HepG2 (cell line): ENCODE measurements around the gene ADGRV1. TPM values are rescaled to one million over a fixed set of nuclear protein-coding genes. Genes with fewer than 3 reads are reported as not detected.

ENCODE experiments used
- ATAC-seq: fragments of 200-7000 bp; cut with Tn5 transposase; 3 replicates; pipeline ENCODE4 v1.9.1; 2020; ENCODE audit warnings: mild to moderate bottlenecking, moderate library complexity
- BruUV-seq: library from RNA; stranded (reverse); fragments of 400-500 nt; replicated peaks from 2 replicates; lab custom pipeline; 2021; lab: Mats Ljungman, UMichigan
- CTCF ChIA-PET: fragments of 300-600 bp; formaldehyde crosslinking; extraction: SDS; loops from one replicate; lab custom pipeline; 2021; ENCODE audit warnings: low total read pairs, inconsistent platforms, low intra/inter-chr PET ratio; lab: Yijun Ruan, JAX
- POLR2A ChIA-PET: fragments of 350-600 bp; sonication (Branson Sonifier 250); formaldehyde crosslinking; loops from one replicate; lab custom pipeline; 2020; ENCODE audit warnings: antibody characterized with exemption, inconsistent platforms; lab: Yijun Ruan, JAX
- DNase-seq: peaks from one replicate; pipeline ENCODE4 v3.0.0-alpha.2; 2015; ENCODE audit warnings: low spot score
- FAIRE-seq: peaks from 3 replicates; lab custom pipeline; 2011; peaks lifted over from hg19 to GRCh38; lab: Jason Lieb, UNC
- H2AFZ ChIP-seq: one replicate; pipeline ENCODE4 v1.6.1; 2011; ENCODE audit warnings: low read length, inconsistent platforms
- H3K27ac ChIP-seq: fragments of 300-600 bp; 3 replicates; pipeline ENCODE4 v1.8.0; 2011; ENCODE audit warnings: mixed run types, mild to moderate bottlenecking, mixed read lengths, low read length, inconsistent platforms; ENCODE audit not compliant: insufficient read depth; ENCODE audit errors: extremely low read length
- H3K27me3 ChIP-seq, 2 experiments: fragments of 200-600 bp in 1 of 2; 2 replicates in 1 of 2; 3 replicates in 1 of 2; pipeline versions ENCODE4 v1.6.0 to v1.8.0; 2011; ENCODE audit warnings: low read length in 2 of 2, mild to moderate bottlenecking in 2 of 2, moderate library complexity in 2 of 2, inconsistent platforms in 1 of 2; ENCODE audit not compliant: insufficient read depth in 2 of 2, control insufficient read depth in 1 of 2
- H3K36me3 ChIP-seq, 2 experiments: fragments of 200-600 bp in 1 of 2; replicated peaks in 1 of 2; 2 replicates in 1 of 2; 3 replicates in 1 of 2; pipeline versions ENCODE4 v1.5.1 to v1.8.0; 2011; ENCODE audit warnings: low read length in 2 of 2, inconsistent platforms in 1 of 2; ENCODE audit not compliant: insufficient read depth in 2 of 2, control insufficient read depth in 1 of 2
- H3K4me1 ChIP-seq: 2 replicates; pipeline ENCODE4 v1.5.1; 2012; ENCODE audit warnings: low read length, inconsistent platforms; ENCODE audit not compliant: insufficient read depth
- H3K4me2 ChIP-seq: 2 replicates; pipeline ENCODE4 v1.6.0; 2011; ENCODE audit warnings: low read depth, low read length, inconsistent platforms
- H3K4me3 ChIP-seq, 3 experiments: fragments of 200-600 bp in 1 of 3; sonication (generic), shearing (Covaris generic) in 1 of 3; replicated peaks in 1 of 3; 2 replicates each; pipeline ENCODE4 v1.5.1; 2011 to 2016; ENCODE audit warnings: low read length in 3 of 3, inconsistent platforms in 2 of 3, low read depth in 2 of 3, mild to moderate bottlenecking in 2 of 3, control low read depth in 1 of 3, mixed read lengths in 1 of 3; ENCODE audit not compliant: insufficient read depth in 1 of 3
- H3K79me2 ChIP-seq: one replicate; pipeline ENCODE4 v1.6.1; 2011; ENCODE audit warnings: low read length, inconsistent platforms; ENCODE audit not compliant: insufficient read depth
- H3K9ac ChIP-seq: 2 replicates; pipeline ENCODE4 v1.6.0; 2011; ENCODE audit warnings: mild to moderate bottlenecking, low read depth, low read length, inconsistent platforms; ENCODE audit not compliant: insufficient read depth
- H3K9me3 ChIP-seq: 2 replicates; pipeline ENCODE4 v1.5.1; 2012; ENCODE audit warnings: mild to moderate bottlenecking, low read length
- H4K20me1 ChIP-seq: 2 replicates; pipeline ENCODE4 v1.6.0; 2011; ENCODE audit warnings: inconsistent platforms, mild to moderate bottlenecking, low read length, moderate library complexity; ENCODE audit not compliant: insufficient read depth
- NFYC ChIP-seq: IDR thresholded peaks from 2 replicates; pipeline ENCODE4 v1.6.1; 2016; ENCODE audit warnings: missing genetic modification reagents, missing compliant biosample characterization
- SP5 ChIP-seq: IDR thresholded peaks from 2 replicates; pipeline ENCODE4 v1.6.1; 2016; ENCODE audit warnings: low read depth, borderline replicate concordance
- TEAD3 ChIP-seq: optimal IDR thresholded peaks from 2 replicates; pipeline ENCODE3; 2016; ENCODE audit warnings: borderline replicate concordance
- ZC3H4 ChIP-seq: sonication (generic); formaldehyde crosslinking; IDR thresholded peaks from 2 replicates; pipeline ENCODE4 v1.4.0; 2020; ENCODE audit warnings: missing genetic modification reagents, borderline replicate concordance
- ZNF317 ChIP-seq: sonication (generic); formaldehyde crosslinking; IDR thresholded peaks from 2 replicates; pipeline ENCODE4 v1.5.0; 2020; ENCODE audit warnings: mild to moderate bottlenecking, missing genetic modification reagents
- ZNF350 ChIP-seq: sonication (generic); formaldehyde crosslinking; IDR thresholded peaks from 2 replicates; pipeline ENCODE4 v1.4.0; 2020; ENCODE audit warnings: mild to moderate bottlenecking, low read depth, missing genetic modification reagents, borderline replicate concordance
- ZNF556 ChIP-seq: sonication (generic); formaldehyde crosslinking; IDR thresholded peaks from 2 replicates; pipeline ENCODE4 v1.4.0; 2020; ENCODE audit warnings: mild to moderate bottlenecking, missing genetic modification reagents, borderline replicate concordance
- WGBS: methylation state at CpG from one replicate; pipeline ENCODE4 v1.1.6; 2017; ENCODE audit warnings: low lambda C conversion rate; 5-methylcytosine and 5-hydroxymethylcytosine counted together
- in situ Hi-C: cut with HindIII; loops from 2 replicates; pipeline ENCODE4 v1.10.0; 2017; ENCODE audit warnings: low pct_unique_long_range_greater_than_20kb; ENCODE audit not compliant: extremely low pct_ligation_motif_present
- intact Hi-C: fragments of 100-400 bp; cut with micrococcal nuclease; formaldehyde crosslinking; loops from one replicate; pipeline ENCODE4 v1.10.0; 2022; ENCODE audit not compliant: unreplicated experiment
- polyA plus RNA-seq, 8 experiments: library from polyadenylated mRNA; depleted of rRNA in 3 of 8; stranded (reverse) in 7 of 8; unstranded in 1 of 8; fragments of >200 nt; fragmentation: Illumina TruSeq in 4 of 8; extraction: Trizol in 4 of 8; gene quantifications; 2 replicates each; pipeline versions ENCODE4 v1.2.1 to v1.2.3, GENCODE V29; 2011 to 2016; ENCODE audit warnings: low read depth in 4 of 8, missing spikeins in 1 of 8, mixed read lengths in 1 of 8; ENCODE audit not compliant: insufficient read depth in 1 of 8
- total RNA-seq, 5 experiments: library from RNA; depleted of rRNA; stranded (reverse); fragments of >200 nt; fragmentation: Illumina TruSeq; extraction: Trizol; gene quantifications; 2 replicates each; pipeline ENCODE4 v1.2.3, GENCODE V29; 2016; ENCODE audit warnings: low read depth in 1 of 5
- TF ChIP-seq, protein P1 (sequence below): sonication (generic); formaldehyde crosslinking; IDR thresholded peaks from 2 replicates; pipeline ENCODE4 v1.4.0; 2020; ENCODE audit warnings: missing genetic modification reagents
- TF ChIP-seq, protein P2 (sequence below): sonication (generic); formaldehyde crosslinking; IDR thresholded peaks from 2 replicates; pipeline ENCODE4 v1.5.1; 2020; ENCODE audit warnings: mild to moderate bottlenecking, missing genetic modification reagents, borderline replicate concordance

ADGRV1 gene
- total and polyA plus RNA-seq, 2 of the 13 experiments (the other 11 are each of a cell fraction or from before 2014, with no cell fraction given): 1.7 to 3.9 TPM

DNA sequence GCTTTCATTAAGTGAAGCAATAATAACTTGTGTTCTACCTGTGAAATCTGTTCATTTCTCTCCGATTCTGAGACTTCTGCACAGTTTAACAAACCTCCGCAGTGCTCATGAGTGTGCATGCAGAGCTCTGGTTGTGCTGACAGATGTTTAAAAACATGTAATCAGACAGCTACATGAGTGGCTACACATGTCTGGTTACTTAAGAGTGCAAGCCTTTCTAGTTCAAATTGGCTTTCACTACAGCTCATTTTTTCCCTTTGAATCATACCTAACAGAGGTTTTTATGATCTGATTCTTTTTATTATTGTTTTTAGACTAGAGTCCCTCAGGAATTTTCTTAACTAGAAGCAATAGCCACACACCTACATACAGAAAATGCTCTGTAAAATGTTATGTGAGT, 514.3 kb downstream of the ADGRV1 start:
- no peak overlapping the region for H3K4me2 ChIP-seq
- BruUV-seq: no TSS peak
- POLR2A ChIA-PET: no interaction called here
- TF ChIP-seq ZNF556 (CRISPR knock-in tag): no peak
- TF ChIP-seq, protein P1, sequence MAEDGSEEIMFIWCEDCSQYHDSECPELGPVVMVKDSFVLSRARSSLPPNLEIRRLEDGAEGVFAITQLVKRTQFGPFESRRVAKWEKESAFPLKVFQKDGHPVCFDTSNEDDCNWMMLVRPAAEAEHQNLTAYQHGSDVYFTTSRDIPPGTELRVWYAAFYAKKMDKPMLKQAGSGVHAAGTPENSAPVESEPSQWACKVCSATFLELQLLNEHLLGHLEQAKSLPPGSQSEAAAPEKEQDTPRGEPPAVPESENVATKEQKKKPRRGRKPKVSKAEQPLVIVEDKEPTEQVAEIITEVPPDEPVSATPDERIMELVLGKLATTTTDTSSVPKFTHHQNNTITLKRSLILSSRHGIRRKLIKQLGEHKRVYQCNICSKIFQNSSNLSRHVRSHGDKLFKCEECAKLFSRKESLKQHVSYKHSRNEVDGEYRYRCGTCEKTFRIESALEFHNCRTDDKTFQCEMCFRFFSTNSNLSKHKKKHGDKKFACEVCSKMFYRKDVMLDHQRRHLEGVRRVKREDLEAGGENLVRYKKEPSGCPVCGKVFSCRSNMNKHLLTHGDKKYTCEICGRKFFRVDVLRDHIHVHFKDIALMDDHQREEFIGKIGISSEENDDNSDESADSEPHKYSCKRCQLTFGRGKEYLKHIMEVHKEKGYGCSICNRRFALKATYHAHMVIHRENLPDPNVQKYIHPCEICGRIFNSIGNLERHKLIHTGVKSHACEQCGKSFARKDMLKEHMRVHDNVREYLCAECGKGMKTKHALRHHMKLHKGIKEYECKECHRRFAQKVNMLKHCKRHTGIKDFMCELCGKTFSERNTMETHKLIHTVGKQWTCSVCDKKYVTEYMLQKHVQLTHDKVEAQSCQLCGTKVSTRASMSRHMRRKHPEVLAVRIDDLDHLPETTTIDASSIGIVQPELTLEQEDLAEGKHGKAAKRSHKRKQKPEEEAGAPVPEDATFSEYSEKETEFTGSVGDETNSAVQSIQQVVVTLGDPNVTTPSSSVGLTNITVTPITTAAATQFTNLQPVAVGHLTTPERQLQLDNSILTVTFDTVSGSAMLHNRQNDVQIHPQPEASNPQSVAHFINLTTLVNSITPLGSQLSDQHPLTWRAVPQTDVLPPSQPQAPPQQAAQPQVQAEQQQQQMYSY (CRISPR knock-in tag): no peak
- TF ChIP-seq, all 625 proteins: peak for 0
- no peaks in the 10 kb centered on the region for H3K9me3 ChIP-seq
- H4K20me1 ChIP-seq: no peaks in the 10 kb centered on the region
- no peak overlapping the region for H3K27ac ChIP-seq
- H3K4me1 ChIP-seq: no peaks in the 10 kb centered on the region
- DNase-seq: no peak
- no peak for FAIRE-seq
- H3K36me3 ChIP-seq: no peaks in the 10 kb centered on the region
- H3K79me2 ChIP-seq: no peaks in the 10 kb centered on the region
- H3K27me3 ChIP-seq: no peaks in the 10 kb centered on the region
- H2AFZ ChIP-seq: no peak overlapping the region
- WGBS: 36% methylated on average over 2 of the region's 2 CpGs
- no peak overlapping the region for H3K9ac ChIP-seq
- no peak for ATAC-seq
- CTCF ChIA-PET: no interaction called here
- H3K4me3 ChIP-seq: no peak overlapping the region
- intact Hi-C loops: no loop called here
- in situ Hi-C loops: no loop called here

DNA sequence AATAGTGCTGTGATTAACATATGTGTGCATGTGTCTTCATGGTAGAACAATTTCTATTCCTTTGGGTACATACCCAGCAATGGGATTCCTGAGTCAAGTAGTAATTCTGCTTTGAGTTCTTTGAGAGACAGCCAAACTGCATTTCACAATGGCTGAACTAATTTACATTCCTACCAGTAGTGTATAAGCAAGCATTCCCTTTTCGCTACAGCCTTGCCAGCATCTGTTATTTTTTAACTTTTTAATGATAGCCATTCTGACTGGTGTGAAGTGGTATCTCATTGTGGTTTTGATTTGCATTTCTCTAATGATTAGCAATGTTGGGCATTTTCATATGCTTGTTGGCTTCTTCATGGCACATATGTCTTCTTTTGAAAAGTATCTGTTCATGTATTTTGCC, 516.0 kb downstream of the ADGRV1 start:
- no TSS peak for BruUV-seq
- POLR2A ChIA-PET: no interaction called here
- ATAC-seq: no peak

More for the DNA sequence above, 516.0 kb downstream of the ADGRV1 start:
- CTCF ChIA-PET: no interaction called here
- Histone ChIP-seq H3K79me2 (no peaks in the 10 kb centered on the region), H3K27me3 (no peaks in the 10 kb centered on the region; a peak in 1 of 5 replicates), H3K9me3 (no peaks in the 10 kb centered on the region), H2AFZ (no peak overlapping the region), H3K36me3 (no peaks in the 10 kb centered on the region), H3K4me2 (no peak overlapping the region), H3K27ac (no peak overlapping the region), H3K4me3 (no peak overlapping the region), H3K4me1 (no peaks in the 10 kb centered on the region), H3K9ac (no peak overlapping the region), H4K20me1 (no peaks in the 10 kb centered on the region)
- WGBS: 19% methylated on average over 1 of the region's 1 CpG
- peak; percentile 5 for DNase-seq
- TF ChIP-seq ZNF317 (CRISPR knock-in tag): no peak
- TF ChIP-seq ZNF350: no peak
- peak; percentile 18 for TF ChIP-seq TEAD3 (CRISPR knock-in tag)
- TF ChIP-seq ZC3H4 (CRISPR knock-in tag): no peak
- no peak for TF ChIP-seq NFYC (CRISPR knock-in tag)
- TF ChIP-seq, protein P2, sequence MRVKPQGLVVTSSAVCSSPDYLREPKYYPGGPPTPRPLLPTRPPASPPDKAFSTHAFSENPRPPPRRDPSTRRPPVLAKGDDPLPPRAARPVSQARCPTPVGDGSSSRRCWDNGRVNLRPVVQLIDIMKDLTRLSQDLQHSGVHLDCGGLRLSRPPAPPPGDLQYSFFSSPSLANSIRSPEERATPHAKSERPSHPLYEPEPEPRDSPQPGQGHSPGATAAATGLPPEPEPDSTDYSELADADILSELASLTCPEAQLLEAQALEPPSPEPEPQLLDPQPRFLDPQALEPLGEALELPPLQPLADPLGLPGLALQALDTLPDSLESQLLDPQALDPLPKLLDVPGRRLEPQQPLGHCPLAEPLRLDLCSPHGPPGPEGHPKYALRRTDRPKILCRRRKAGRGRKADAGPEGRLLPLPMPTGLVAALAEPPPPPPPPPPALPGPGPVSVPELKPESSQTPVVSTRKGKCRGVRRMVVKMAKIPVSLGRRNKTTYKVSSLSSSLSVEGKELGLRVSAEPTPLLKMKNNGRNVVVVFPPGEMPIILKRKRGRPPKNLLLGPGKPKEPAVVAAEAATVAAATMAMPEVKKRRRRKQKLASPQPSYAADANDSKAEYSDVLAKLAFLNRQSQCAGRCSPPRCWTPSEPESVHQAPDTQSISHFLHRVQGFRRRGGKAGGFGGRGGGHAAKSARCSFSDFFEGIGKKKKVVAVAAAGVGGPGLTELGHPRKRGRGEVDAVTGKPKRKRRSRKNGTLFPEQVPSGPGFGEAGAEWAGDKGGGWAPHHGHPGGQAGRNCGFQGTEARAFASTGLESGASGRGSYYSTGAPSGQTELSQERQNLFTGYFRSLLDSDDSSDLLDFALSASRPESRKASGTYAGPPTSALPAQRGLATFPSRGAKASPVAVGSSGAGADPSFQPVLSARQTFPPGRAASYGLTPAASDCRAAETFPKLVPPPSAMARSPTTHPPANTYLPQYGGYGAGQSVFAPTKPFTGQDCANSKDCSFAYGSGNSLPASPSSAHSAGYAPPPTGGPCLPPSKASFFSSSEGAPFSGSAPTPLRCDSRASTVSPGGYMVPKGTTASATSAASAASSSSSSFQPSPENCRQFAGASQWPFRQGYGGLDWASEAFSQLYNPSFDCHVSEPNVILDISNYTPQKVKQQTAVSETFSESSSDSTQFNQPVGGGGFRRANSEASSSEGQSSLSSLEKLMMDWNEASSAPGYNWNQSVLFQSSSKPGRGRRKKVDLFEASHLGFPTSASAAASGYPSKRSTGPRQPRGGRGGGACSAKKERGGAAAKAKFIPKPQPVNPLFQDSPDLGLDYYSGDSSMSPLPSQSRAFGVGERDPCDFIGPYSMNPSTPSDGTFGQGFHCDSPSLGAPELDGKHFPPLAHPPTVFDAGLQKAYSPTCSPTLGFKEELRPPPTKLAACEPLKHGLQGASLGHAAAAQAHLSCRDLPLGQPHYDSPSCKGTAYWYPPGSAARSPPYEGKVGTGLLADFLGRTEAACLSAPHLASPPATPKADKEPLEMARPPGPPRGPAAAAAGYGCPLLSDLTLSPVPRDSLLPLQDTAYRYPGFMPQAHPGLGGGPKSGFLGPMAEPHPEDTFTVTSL (CRISPR knock-in tag): no peak
- TF ChIP-seq SP5 (CRISPR knock-in tag): no peak
- no peak for FAIRE-seq
- intact Hi-C loops: no loop called here
- in situ Hi-C loops: no loop called here
